ENCODE data around the gene TTC16. TPM values are rescaled to one million over a fixed set of nuclear protein-coding genes. Genes with fewer than 3 reads are reported as not detected.

The TTC16 gene
- polyA plus RNA-seq, 4 donors, result 0.12 to 0.24 (median 0.17) TPM

- no peak for DNase-seq (ENCODE audit: low read depth in 4 of 4, low spot score in 3 of 4)
Observed at GRCh38 chr9:127698386-127698785, 17.5 kb upstream of the TTC16 start.

- peak; percentile 78 to 93 (median 92) for DNase-seq (ENCODE audit: low read depth in 4 of 4, low spot score in 3 of 4)
Observed at GRCh38 chr9:127698985-127699670, 16.8 kb upstream of the TTC16 start.

GRCh38 chr9:127700140-127700539 lies 15.7 kb upstream of the TTC16 start:
- DNase-seq (ENCODE audit: low read depth in 4 of 4, low spot score in 3 of 4), result no peak

- DNase-seq (ENCODE audit: low read depth in 4 of 4, low spot score in 3 of 4), result no peak
Observed at GRCh38 chr9:127700594-127701255, 15.2 kb upstream of the TTC16 start.

GRCh38 chr9:127703289-127703946 lies 12.5 kb upstream of the TTC16 start:
- DNase-seq (ENCODE audit: low read depth in 4 of 4, low spot score in 3 of 4), result no peak

DNA sequence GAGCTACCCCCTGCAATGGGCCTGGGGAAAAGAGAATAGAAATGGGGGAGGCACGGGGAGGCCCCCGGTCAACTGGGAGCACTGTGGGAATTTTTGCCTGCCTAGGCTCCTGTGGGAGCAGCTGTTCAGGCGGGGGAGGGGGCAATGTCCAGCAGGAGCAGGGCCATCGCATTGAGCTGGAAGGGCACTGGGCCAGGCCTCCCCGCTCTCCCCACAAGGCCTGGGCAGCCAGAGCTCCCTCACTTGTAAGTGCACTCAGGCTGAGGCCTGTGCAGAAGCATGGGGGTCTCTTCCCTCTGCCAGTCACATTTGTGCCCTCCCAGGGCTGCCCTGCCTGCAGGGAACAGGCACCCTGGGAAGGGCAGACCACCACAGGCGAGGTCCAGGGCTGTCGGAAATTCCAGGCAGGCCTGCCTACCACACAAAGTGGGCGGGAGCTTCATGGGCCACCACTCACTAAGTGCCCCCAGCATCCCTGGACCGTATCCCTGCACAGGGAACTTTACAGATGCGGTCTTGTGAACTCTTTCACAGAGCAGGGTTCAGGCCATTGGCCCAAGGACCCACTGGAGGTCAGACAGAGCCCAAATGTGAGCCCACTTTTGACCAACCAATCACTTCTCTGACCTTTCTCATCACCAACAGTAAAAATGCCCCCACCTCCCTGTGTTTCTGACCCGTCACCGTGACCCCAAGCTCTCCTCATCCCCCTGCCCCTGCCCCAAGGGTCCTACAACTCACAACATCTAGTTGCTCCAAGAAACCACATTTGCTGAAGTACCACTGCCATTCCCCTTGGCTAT lies 10.1 kb upstream of the TTC16 start:
- DNase-seq (ENCODE audit: low read depth in 4 of 4, low spot score in 3 of 4), result no peak

- no peak for DNase-seq (ENCODE audit: low read depth in 4 of 4, low spot score in 3 of 4)
Observed at GRCh38 chr9:127706836-127707241, 9.0 kb upstream of the TTC16 start, which contains the start of gene CFAP157. Gene CFAP157, plus strand, starts transcription at chr9:127706988. Its CDS starts 44 bp downstream, at chr9:127707032.

DNA sequence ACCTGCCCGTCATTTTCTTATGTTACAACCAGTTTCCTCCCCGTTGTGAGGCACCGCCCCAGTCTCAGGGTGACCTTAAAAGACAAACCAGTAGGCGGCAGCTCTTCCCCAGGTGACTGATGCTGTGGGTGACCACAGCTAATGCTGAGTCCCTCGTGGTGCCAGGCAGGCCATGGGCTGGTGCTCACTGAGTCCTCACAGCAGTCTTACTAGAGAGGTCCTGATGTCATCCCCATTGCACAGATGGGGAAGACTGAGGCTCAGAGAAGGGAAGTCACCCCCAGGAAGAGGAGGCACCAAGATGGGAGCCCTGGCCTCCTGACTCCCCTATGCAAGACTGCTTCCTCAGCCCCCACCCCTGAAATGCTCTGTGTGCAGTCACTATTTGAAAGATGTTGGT lies 8.1 kb upstream of the TTC16 start:
- no peak for DNase-seq (ENCODE audit: low read depth in 4 of 4, low spot score in 3 of 4)

- no peak for DNase-seq (ENCODE audit: low read depth in 4 of 4, low spot score in 3 of 4)
Observed at GRCh38 chr9:127708952-127709587, 6.8 kb upstream of the TTC16 start.

GRCh38 chr9:127710204-127710783 lies 5.6 kb upstream of the TTC16 start:
- DNase-seq (ENCODE audit: low read depth in 4 of 4, low spot score in 3 of 4), result no peak

DNA sequence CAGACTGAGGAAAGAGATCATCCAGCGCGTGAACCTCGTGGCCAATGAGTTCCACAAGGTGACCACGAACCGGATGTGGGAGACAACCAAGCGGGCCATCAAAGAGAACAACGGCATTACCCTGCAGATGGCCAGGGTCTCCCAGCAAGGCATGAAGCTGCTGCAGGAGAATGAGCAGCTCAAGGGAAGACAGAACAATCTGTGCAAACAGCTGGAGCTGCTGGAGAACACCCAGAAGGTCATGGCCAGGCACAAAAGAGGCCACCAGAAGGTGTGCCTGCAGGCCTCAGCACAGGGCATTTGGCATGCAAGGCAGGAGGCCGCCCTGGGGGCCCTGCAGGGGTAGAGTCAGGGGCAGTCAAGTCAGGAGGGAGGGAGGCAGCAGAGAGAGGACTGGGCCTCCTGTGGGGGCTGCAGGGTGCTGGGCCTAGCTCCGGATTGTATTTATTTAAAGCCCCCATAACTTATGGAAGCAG lies 4.6 kb upstream of the TTC16 start:
- DNase-seq (ENCODE audit: low read depth in 4 of 4, low spot score in 3 of 4), result no peak

GRCh38 chr9:127711831-127712274 lies 4.0 kb upstream of the TTC16 start:
- no peak for DNase-seq (ENCODE audit: low read depth in 4 of 4, low spot score in 3 of 4)

DNA sequence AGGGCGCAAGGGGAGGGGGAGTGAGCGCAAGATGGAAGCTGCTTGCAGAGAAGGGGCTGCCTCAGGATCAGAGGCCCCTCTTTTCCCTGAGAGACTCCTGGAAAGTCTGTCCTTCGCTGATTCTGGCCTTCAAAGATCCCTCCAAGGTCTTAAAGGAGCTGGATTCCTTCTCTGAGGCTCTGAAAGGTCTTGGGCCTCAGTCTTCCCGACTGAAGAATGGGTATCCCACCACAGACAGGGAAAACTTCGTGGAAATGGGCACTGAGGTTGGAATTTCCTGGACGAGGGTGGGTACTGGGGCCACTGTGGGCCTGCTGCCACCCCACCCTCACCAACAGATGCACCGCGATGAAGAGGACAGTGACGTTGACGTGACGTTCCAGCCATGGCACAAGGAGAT lies 3.5 kb upstream of the TTC16 start:
- DNase-seq (ENCODE audit: low read depth in 4 of 4, low spot score in 3 of 4), result no peak

- no peak for DNase-seq (ENCODE audit: low read depth in 4 of 4, low spot score in 3 of 4)
Observed at GRCh38 chr9:127712867-127713266, 3.0 kb upstream of the TTC16 start.

DNA sequence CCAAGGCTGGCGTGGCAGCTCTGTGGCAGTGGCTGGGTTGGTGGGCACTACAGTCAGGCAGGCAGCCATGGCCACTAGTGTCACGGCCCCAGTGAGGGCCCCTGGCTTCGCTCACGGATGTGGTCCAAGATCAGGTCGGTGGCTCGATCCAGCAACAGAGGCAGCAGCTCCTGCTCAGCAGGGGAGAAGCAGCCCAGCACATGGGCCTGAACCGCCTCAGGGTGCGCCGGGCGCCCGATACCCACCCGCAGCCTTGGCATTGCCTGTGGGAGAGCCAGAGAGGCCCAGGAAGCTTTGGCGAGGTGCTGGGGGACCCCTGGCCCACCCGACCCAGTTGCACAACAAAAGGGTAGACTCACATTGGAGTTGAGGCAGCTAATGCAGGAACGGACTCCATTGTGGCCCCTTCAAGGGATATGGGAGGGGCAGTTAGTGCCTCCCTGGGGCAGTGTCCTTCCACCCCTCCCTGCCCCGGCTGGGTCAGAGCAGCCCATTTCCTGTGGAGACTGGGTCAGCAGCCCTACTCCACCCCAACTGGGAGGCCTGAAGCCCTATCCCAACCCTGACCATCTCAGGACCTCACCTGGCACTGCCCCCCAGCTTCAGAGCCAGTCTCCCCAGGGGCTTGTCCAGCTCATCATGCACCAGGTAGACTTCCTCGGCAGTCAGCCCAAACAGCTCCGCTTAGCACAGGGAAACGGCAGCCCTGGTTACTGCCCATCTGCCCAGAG lies 1.7 kb upstream of the TTC16 start:
- DNase-seq (ENCODE audit: low read depth in 4 of 4, low spot score in 3 of 4), result no peak

GRCh38 chr9:127714951-127715469 lies 869 bp upstream of the TTC16 start:
- no peak for DNase-seq (ENCODE audit: low read depth in 4 of 4, low spot score in 3 of 4)

GRCh38 chr9:127716412-127716811 lies 533 bp downstream of the TTC16 start:
- no peak for DNase-seq (ENCODE audit: low read depth in 4 of 4, low spot score in 3 of 4)

DNA sequence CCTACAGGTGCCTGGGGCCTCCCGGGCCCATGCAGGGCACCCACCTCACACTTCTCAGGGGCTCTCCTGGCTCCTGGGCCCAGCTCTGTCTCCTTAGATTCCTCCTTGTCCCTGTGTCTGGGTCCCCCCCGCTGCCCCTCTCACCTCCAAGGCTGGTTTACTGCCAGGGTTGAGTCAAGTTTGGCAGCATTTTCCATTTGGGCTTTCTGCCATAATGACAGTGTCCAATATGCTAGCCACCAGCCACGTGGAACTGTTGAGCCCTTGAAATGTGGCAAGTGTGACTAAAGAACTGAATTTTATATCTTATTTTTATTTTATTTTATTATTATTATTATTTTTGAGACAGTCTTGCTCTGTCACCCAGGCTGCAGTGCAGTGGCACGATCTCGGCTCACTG lies 1.9 kb downstream of the TTC16 start:
- DNase-seq (ENCODE audit: low read depth in 4 of 4, low spot score in 3 of 4), result no peak

Measured in right renal pelvis (tissue), 4 donors.